NT2/D1 (cell line): ENCODE results near the gene KIF4A.

Source experiments
- SUZ12 ChIP-seq: IDR thresholded peaks from 2 replicates; pipeline ENCODE4 v1.6.1; 2011; ENCODE audit not compliant: insufficient read length, insufficient read depth; ENCODE audit errors: extremely low read depth
- YY1 ChIP-seq: IDR thresholded peaks from 2 replicates; pipeline ENCODE4 v1.6.1; 2011; ENCODE audit not compliant: insufficient read length, insufficient read depth
- ZNF274 ChIP-seq: IDR thresholded peaks from 2 replicates; pipeline ENCODE4 v1.6.1; 2011; ENCODE audit warnings: mild to moderate bottlenecking, low read depth, low read length

GRCh38 chrX:70268034-70268433 lies 21.9 kb upstream of the KIF4A start, which contains the start of gene ARR3:
- no peak for TF ChIP-seq ZNF274
- TF ChIP-seq YY1, result no peak
- no peak for TF ChIP-seq SUZ12
